ENCODE results near the gene SYT11. TPM values are rescaled to one million over a fixed set of nuclear protein-coding genes. Genes with fewer than 3 reads are reported as not detected.

The SYT11 gene
- total and polyA plus RNA-seq, 9 of the 15 experiments (the other 6 are each of a cell fraction or from before 2014, with no cell fraction given), result 0.05 to 0.18 (median 0.11) TPM

GRCh38 chr1:155900161-155900560 is 40.8 kb downstream of the SYT11 start (continued):
- no peak for TF ChIP-seq ZNF668 (CRISPR knock-in tag; IDR thresholded peaks at IDR 0.05)
- no peak for TF ChIP-seq DDX20 (tag; IDR thresholded peaks at IDR 0.05; ENCODE audit: low read depth)
- no peak for TF ChIP-seq HMGN3 (IDR thresholded peaks at IDR 0.05; ENCODE audit: borderline replicate concordance, extremely low read depth, insufficient read length, low read depth, low read length)
- 0 out of 2 replicates have a peak, but pooled peaks have one; percentile 24 for TF ChIP-seq RBFOX2 (IDR thresholded peaks at IDR 0.05; ENCODE audit: low read depth, low read length)
- TF ChIP-seq ZBTB2 (IDR thresholded peaks at IDR 0.05), result no peak
- TF ChIP-seq KDM1A (IDR thresholded peaks at IDR 0.05), result peak; percentile 95
- no peak for TF ChIP-seq ZNF263 (CRISPR knock-in tag; IDR thresholded peaks at IDR 0.05; ENCODE audit: borderline replicate concordance)
- TF ChIP-seq RBBP5 (IDR thresholded peaks at IDR 0.05; ENCODE audit: borderline replicate concordance, insufficient read depth, low read length, poor library complexity, severe bottlenecking), result no peak
- TF ChIP-seq XRCC3 (IDR thresholded peaks at IDR 0.05), result no peak
- no peak for TF ChIP-seq NR4A1 (CRISPR knock-in tag; IDR thresholded peaks at IDR 0.05)
- no peak for TF ChIP-seq NR4A1 (tag; IDR thresholded peaks at IDR 0.05)
- no peak for TF ChIP-seq MAFF (IDR thresholded peaks at IDR 0.05; ENCODE audit: low read length)
- TF ChIP-seq DEAF1 (CRISPR knock-in tag; IDR thresholded peaks at IDR 0.05), result no peak
- no peak for TF ChIP-seq TBP (optimal IDR thresholded peaks at IDR 0.05; ENCODE audit: low read depth, low read length)
- TF ChIP-seq DPF2 (IDR thresholded peaks at IDR 0.05), result peak; percentile 85
- no peak for TF ChIP-seq MTF1 (CRISPR knock-in tag; IDR thresholded peaks at IDR 0.05; ENCODE audit: borderline replicate concordance)
- TF ChIP-seq CLOCK (CRISPR knock-in tag; IDR thresholded peaks at IDR 0.05; ENCODE audit: borderline replicate concordance), result no peak
- TF ChIP-seq ARID3B (CRISPR knock-in tag; IDR thresholded peaks at IDR 0.05; ENCODE audit: borderline replicate concordance), result no peak
- no peak for TF ChIP-seq HMG20A (CRISPR knock-in tag; conservative IDR thresholded peaks at IDR 0.05)
